ENCODE data around the gene NGLY1.
A peak's percentile ranks its signal among the peaks of the same experiment; 100 is the strongest.

Gene NGLY1

DNA sequence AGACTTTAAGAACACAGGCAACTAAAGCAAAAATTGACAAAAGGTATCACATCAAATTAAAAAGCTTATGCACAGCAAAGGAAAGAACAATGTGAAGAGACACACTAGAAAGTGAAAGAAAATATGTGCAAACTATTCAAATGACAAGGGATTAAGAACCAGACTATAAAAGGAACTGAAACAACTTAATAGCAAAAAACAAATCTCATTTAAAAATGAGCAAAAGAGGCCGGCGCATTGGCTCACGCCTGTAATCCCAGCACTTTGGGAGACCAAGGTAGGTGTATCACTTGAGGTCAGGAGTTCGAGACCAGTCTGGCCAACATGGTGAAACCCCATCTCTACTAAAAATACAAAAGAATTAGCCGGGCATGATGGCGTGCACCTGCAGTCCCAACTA is 14.4 kb downstream of the NGLY1 start:
- no peak for TF ChIP-seq GATA3 (IDR thresholded peaks at IDR 0.05; ENCODE audit: low read depth, low read length)

DNA sequence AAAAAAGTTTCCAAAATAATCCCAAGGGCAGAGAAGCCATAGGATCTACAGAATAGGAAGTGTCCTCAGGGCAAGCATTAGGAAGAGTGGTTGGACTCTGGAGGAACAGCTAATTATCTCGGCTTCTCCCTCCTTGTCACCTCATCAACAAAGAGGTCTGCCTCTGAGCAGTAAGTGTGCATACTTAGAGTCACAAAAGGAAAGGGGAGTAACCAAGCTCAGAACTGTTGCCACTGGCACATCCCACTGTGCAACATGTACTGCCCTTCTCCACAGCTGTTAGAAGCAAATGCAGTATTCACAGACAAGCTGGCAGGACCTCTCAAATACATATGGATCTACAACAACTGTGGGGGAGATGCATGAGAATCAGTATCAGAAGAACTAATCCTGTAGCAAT is 31.5 kb downstream of the NGLY1 start:
- no peak for TF ChIP-seq GATA3 (IDR thresholded peaks at IDR 0.05; ENCODE audit: low read depth, low read length)
- TF ChIP-seq GATA2 (IDR thresholded peaks at IDR 0.05; ENCODE audit: low read depth, low read length): no peak

DNA sequence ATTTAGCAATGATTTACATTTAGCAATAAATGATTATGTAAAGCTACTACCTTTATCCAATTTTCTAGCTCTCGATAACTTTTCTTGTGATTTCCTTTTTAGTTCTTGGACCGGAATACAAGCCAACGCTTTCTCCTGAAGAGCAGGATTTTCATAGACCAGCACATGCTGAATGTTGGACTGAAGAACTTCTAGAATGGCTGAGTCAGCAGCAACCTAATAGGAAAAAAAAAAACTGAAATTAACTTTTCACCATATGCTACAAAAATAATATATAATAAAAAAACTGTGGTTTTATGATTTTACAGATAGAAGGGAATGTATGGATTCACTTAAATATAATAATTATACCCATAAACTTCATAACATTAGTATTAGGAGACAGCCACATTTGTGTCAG is 32.2 kb downstream of the NGLY1 start:
- TF ChIP-seq GATA2 (IDR thresholded peaks at IDR 0.05; ENCODE audit: low read depth, low read length) (no peak), GATA3 (IDR thresholded peaks at IDR 0.05; ENCODE audit: low read depth, low read length) (no peak)

DNA sequence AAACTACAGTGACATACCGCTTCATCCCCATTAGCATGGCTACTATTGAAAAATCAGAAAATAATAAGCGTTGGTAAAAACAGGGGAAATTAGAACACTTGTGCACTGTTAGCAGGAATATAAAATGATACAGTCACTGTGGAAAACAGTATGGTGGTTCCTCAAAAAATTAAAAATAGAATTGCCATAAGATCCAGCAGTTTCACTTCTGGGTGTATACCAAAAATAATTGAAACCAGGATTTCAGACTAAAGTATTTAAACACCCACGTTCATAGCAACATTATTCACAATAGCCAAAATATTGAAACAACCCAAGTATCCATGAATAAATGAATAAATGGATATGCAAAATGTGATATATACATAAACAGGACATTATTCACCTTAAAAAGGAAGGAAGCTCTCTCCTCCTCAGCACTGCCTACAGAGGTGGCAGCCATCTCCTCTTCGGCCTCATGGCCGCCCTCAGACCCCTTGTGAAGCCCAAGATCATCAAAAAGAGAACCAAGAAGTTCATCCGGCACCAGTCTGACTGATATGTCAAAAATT is 34.1 kb downstream of the NGLY1 start:
- TF ChIP-seq GATA2 (IDR thresholded peaks at IDR 0.05; ENCODE audit: low read depth, low read length): no peak

DNA sequence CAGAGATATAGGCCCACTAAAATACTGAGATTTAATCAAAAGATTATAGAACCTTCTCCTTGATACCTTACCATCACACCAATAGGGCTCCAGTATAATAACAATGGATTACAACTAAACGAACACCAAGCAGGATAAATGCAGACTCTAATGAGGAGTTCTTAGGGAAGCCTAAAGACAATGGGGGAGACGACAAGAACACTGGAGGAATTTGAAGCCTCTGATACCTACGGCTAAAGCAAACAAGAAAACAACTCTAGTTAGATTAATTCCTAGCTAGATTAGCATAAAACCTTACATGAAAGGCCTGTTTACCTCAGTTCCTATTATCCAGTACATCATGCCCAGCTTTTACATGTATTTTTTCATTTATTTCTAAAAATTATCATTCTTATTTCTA is 35.1 kb downstream of the NGLY1 start:
- no peak for TF ChIP-seq GATA3 (IDR thresholded peaks at IDR 0.05; ENCODE audit: low read depth, low read length)
- TF ChIP-seq GATA2 (IDR thresholded peaks at IDR 0.05; ENCODE audit: low read depth, low read length): no peak

DNA sequence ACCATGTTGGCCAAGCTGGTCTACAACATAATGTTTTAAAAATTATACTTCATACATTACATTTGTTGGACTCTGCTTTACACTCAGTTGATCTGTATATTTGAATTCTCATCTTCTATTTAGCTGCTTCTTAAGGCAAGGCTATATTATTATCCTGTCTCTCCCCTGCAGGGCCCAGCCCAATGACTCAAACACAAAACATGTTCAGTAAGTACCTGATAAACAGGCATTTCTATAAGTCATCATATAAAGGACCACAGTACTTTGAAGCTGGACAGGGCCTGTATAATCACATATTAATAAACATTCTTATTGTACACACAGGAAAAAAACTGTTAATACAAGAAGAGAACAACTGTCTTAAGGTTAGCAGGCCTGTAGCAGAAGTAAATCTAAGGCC is 36.2 kb downstream of the NGLY1 start:
- TF ChIP-seq GATA2 (IDR thresholded peaks at IDR 0.05; ENCODE audit: low read depth, low read length): no peak
- no peak for TF ChIP-seq GATA3 (IDR thresholded peaks at IDR 0.05; ENCODE audit: low read depth, low read length)

DNA sequence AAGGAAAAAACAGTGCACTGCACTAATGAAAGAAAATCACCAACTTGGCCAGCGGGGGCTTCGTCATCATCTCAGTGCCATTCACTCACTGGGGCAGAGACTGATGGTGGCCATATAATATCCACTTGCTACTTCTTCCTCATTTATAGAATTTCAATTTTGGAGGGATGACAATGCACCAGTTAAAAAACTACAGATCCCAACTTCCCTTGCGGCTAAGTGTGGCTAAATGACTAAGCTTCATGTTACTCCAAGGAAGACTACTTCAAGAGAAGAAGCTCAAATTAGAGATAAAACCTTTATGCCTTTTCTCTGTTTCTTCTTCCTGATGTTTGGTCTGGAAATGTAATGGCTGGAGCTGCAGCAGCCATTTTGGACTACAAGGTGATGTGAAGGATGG is 38.8 kb downstream of the NGLY1 start:
- no peak for TF ChIP-seq GATA3 (IDR thresholded peaks at IDR 0.05; ENCODE audit: low read depth, low read length)

DNA sequence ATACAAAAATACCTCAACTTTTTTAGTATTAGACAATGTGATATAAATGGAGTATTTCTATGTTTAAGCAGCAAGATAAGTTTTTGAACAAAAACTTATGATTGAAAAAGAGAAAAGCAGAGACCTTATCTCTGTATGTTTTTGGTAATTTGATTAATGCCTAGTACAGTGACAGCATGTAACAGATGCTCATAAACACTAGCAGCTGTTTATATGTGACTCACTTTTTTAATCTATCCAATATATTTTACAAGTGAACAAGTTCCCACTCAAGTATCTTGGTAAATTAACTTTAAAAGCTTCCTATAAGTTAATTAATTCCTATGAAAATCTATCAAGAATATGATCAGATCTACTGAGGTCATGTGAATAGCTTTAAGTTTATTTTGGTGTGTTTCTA is 55.1 kb downstream of the NGLY1 start:
- TF ChIP-seq GATA3 (IDR thresholded peaks at IDR 0.05; ENCODE audit: low read depth, low read length) (no peak), GATA2 (IDR thresholded peaks at IDR 0.05; ENCODE audit: low read depth, low read length) (no peak)

DNA sequence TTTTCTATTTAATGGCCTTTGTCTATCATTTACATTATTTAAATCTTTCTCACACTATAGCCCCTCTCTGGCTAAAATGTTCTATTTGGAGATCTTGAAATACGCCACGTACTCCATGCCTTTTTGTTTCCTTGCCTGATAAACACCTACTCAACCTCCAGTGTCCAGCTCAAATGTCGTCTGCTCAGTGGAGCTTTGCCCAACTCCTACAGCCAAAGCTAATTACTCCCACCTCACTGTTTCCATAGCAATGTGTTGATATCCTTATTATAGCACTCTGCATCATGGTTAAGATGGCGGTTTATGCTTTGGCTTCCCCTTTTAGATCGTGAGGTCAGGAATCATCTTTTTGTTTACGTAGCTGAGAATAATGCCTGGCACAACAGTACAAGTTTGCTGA is 55.9 kb downstream of the NGLY1 start:
- TF ChIP-seq GATA3 (IDR thresholded peaks at IDR 0.05; ENCODE audit: low read depth, low read length) (no peak), GATA2 (IDR thresholded peaks at IDR 0.05; ENCODE audit: low read depth, low read length) (no peak)

DNA sequence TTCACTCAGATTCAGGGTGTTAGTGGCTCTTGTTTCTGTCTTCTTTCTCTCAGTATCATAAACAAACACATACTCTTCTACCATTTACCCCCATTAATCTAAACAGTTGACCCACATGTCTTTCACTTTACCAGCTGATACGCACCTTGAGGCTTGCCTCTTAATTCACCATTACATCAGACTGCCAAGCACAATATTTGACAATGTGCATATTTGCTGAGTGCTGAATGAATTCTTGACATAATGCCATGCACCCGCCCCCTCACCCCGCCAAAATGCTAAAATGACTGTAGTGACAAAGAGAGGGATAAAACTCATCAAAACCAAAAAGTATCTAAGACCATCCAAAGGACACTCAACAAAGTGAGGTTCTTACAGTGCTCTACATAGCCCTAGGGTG is 57.4 kb downstream of the NGLY1 start:
- TF ChIP-seq GATA2 (IDR thresholded peaks at IDR 0.05; ENCODE audit: low read depth, low read length): no peak

DNA sequence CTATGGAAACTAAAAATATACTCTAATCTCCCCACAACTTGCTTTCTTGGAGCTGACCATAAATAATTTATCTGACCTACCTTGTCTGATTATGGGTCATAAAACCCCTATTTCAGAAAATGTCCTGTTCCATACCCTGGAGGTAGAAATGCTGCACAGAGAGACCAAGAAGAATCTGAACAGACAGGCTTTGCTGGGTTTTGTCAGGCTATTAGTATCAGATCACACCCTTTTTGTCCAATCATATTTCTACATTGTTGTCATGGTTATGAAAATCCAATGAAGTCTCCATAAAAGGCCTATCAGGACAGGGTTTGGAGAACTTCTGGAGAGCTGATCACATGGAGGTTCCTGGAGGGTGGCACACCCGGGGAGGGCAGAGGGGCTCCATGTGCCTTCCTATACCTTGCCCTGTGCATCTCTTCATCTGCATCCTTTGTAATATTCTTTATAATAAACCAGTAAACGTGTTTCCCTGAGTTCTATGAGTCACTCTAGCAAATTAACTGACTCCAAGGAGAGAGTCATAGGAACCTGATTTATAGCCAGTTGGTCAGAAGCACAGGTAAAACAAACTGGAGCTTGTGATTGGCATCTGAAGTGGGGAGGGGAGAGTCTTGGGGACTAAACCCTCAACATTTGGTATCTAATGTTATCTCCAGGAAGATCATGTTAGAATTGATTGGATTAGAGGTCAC is 58.1 kb downstream of the NGLY1 start:
- no peak for TF ChIP-seq GATA3 (IDR thresholded peaks at IDR 0.05; ENCODE audit: low read depth, low read length)
- 0 out of 2 replicates have a peak, but pooled peaks have one; percentile 11 for TF ChIP-seq GATA2 (IDR thresholded peaks at IDR 0.05; ENCODE audit: low read depth, low read length)

DNA sequence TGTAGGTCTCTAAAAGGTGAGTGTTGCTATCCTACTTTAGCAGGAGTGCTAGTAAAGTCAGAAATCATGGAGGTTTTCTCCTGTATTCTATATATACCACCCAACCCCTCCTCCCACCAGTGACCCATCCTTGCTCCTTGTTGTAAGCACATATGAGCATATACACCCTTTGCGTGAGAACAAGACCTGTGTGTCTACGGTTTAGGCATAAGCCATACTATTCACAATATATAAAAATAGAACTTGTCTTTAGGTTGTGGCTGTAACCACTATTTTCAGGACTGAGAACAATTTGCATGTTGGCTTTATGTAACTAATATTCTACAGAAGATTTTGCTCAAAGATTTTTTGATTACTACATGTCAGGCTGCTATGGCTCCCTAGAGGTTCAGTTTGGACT is 59.4 kb downstream of the NGLY1 start:
- TF ChIP-seq GATA2 (IDR thresholded peaks at IDR 0.05; ENCODE audit: low read depth, low read length) (no peak), GATA3 (IDR thresholded peaks at IDR 0.05; ENCODE audit: low read depth, low read length) (no peak)

DNA sequence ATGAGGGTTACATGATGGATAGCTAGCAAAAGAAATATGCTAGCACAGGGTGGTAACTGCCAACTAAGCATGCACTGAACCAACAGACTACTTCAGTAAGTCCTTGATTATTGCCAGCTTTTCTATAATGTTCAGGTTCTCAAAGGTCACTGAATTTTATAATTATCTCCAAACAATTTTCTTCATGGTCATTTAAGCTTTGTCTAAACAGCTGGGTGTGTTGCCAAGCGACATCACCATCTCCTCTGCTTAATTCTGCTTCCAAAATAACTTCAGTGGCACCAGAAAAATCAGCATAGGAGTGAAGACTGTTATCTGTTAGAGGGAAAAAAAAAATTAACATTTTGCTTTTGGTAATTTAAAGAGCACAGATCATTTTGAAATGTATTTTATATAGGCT is 63.9 kb downstream of the NGLY1 start:
- TF ChIP-seq GATA2 (IDR thresholded peaks at IDR 0.05; ENCODE audit: low read depth, low read length) (no peak), GATA3 (IDR thresholded peaks at IDR 0.05; ENCODE audit: low read depth, low read length) (no peak)

DNA sequence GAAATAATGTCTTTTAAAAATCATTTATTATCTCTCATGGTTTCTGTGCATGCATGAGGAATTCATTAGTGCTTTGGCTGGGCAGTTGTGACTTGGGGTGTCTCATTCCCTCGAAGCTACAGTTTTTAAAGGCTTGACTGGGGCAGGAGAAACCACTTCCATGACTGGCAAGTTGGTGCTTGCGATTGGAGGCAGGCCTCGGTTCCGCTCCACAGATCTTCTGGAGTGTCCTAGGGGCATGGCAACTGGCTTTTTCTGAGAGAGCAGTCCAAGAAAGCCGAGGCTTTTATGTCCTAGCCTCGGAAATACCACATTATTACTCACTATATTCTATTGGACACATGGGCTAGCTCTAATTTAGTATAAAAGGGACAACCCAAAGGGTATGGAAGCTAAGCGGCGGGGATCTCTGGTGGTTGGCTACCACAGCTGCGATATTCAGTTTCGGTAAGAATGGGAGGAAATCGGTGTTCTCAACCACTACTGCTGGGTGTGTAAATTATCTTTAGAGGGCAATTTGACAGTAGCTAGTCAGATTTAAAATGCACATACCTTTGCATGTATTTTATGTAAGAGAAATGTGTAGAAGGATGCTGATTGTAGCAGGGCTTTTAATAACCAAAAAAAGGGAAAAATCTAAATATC is 69.8 kb downstream of the NGLY1 start:
- TF ChIP-seq GATA2 (IDR thresholded peaks at IDR 0.05; ENCODE audit: low read depth, low read length) (no peak), GATA3 (IDR thresholded peaks at IDR 0.05; ENCODE audit: low read depth, low read length) (no peak)

DNA sequence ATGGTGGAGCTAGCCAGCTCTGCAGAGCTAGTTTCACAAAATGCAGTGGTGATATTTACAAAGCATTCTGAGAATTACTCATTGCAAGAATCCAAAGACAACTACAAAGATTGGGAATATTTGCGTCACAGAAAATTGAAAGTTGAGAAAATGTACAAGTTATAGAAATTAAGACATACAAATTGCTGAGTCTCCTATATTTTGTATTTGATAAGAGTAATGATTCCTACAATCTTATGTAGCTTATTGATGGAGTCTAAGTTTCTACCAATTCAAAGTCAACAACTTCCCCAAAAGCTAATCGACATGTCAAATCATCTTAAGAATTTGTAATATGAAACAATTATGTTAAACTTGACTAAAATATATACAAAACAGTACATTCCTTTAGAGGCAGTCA is 72.2 kb downstream of the NGLY1 start:
- TF ChIP-seq GATA2 (IDR thresholded peaks at IDR 0.05; ENCODE audit: low read depth, low read length): no peak
- no peak for TF ChIP-seq GATA3 (IDR thresholded peaks at IDR 0.05; ENCODE audit: low read depth, low read length)
